GM23248 (cell line): ENCODE measurements around the gene NT5E. TPM values are rescaled to one million over a fixed set of nuclear protein-coding genes. Genes with fewer than 3 reads are reported as not detected.

Experiments
- DNase-seq: peaks from one replicate; pipeline ENCODE4 v3.0.0-alpha.2; 2015
- H2AFZ ChIP-seq: fragments of 200-600 bp; sonication (generic); 2 replicates; pipeline ENCODE4 v1.6.1; 2016; ENCODE audit warnings: antibody characterized with exemption
- H3F3A ChIP-seq: fragments of 200-600 bp; sonication (generic); 2 replicates; pipeline ENCODE4 v1.6.1; 2016; ENCODE audit warnings: mild to moderate bottlenecking, antibody characterized with exemption, mixed run types; ENCODE audit not compliant: insufficient read depth
- H3K27ac ChIP-seq: fragments of 200-600 bp; sonication (generic); 2 replicates; pipeline ENCODE4 v1.5.1; 2016; ENCODE audit warnings: mild to moderate bottlenecking
- H3K27me3 ChIP-seq: fragments of 200-600 bp; sonication (generic); replicated peaks from 2 replicates; pipeline ENCODE4 v1.6.1; 2016; ENCODE audit warnings: mild to moderate bottlenecking; ENCODE audit not compliant: insufficient read depth
- H3K36me3 ChIP-seq: fragments of 200-600 bp; sonication (generic); 2 replicates; pipeline ENCODE4 v1.6.1; 2016; ENCODE audit warnings: low read depth, mild to moderate bottlenecking
- H3K4me1 ChIP-seq: fragments of 200-600 bp; sonication (generic); 2 replicates; pipeline ENCODE4 v1.6.1; 2016; ENCODE audit warnings: mild to moderate bottlenecking; ENCODE audit not compliant: insufficient read depth
- H3K4me2 ChIP-seq: fragments of 200-600 bp; sonication (generic); one replicate; pipeline ENCODE4 v1.6.1; 2016; ENCODE audit warnings: mild to moderate bottlenecking; ENCODE audit not compliant: unreplicated experiment
- H3K4me3 ChIP-seq: fragments of 200-600 bp; sonication (generic); 2 replicates; pipeline ENCODE4 v1.5.1; 2016; ENCODE audit warnings: mild to moderate bottlenecking
- H3K79me2 ChIP-seq: fragments of 200-600 bp; sonication (generic); 2 replicates; pipeline ENCODE4 v1.6.1; 2016; ENCODE audit warnings: mild to moderate bottlenecking; ENCODE audit not compliant: insufficient read depth
- H3K9ac ChIP-seq: fragments of 200-600 bp; sonication (generic); 2 replicates; pipeline ENCODE4 v1.6.1; 2016; ENCODE audit warnings: mild to moderate bottlenecking
- H3K9me2 ChIP-seq: fragments of 200-600 bp; sonication (generic); 2 replicates; pipeline ENCODE4 v1.6.1; 2016; ENCODE audit warnings: mixed run types, mild to moderate bottlenecking, moderate library complexity; ENCODE audit not compliant: insufficient read depth
- H3K9me3 ChIP-seq: fragments of 200-600 bp; sonication (generic); one replicate; pipeline ENCODE4 v1.6.1; 2017; ENCODE audit warnings: low read depth
- H4K20me1 ChIP-seq: fragments of 200-600 bp; sonication (generic); 2 replicates; pipeline ENCODE4 v1.6.0; 2016; ENCODE audit not compliant: insufficient read depth
- EZH2 ChIP-seq: fragments of 200-600 bp; sonication (generic); IDR thresholded peaks from 2 replicates; pipeline ENCODE4 v1.6.1; 2018; ENCODE audit warnings: antibody characterized with exemption, mild to moderate bottlenecking; ENCODE audit not compliant: insufficient read depth, poor library complexity, severe bottlenecking
- EZH2phosphoT487 ChIP-seq: fragments of 200-600 bp; sonication (generic); IDR thresholded peaks from 2 replicates; pipeline ENCODE4 v1.6.1; 2018; ENCODE audit warnings: antibody characterized with exemption, moderate library complexity, mild to moderate bottlenecking, low read depth; ENCODE audit not compliant: insufficient read depth
- WGBS, 2 experiments: methylation state at CpG; one replicate each; pipeline ENCODE4 v1.1.6; 2015 to 2017; ENCODE audit warnings: low lambda C conversion rate in 2 of 2, low coverage in 1 of 2; ENCODE audit errors: missing lambda C conversion rate in 2 of 2; 5-methylcytosine and 5-hydroxymethylcytosine counted together
- in situ Hi-C: fragments of 300-500 bp; cut with MboI; formaldehyde crosslinking; loops from 2 replicates; pipeline ENCODE4 v1.15.0; 2020
- polyA plus RNA-seq: library from polyadenylated mRNA; unstranded; fragments of >200 nt; fragmentation: Nextera tagmentation; extraction: Ambion mirVana; gene quantifications from 2 replicates; pipeline ENCODE4 v1.2.1, GENCODE V29; 2016
- total RNA-seq: library from RNA; depleted of rRNA; stranded (reverse); fragments of >200 nt; shearing (Covaris generic); gene quantifications from 2 replicates; pipeline ENCODE4 v1.2.3, GENCODE V29; 2014

The NT5E gene
- total and polyA plus RNA-seq, 2 experiments from 2014 or later = 201 to 264 TPM

- Histone ChIP-seq H3K9me3 (no peaks in the 10 kb centered on the region), H3K9ac (no peak overlapping the region), H3F3A (peaks cover 60% of the 10 kb centered on the region), H3K4me1 (peaks cover 14% of the 10 kb centered on the region), H3K79me2 (no peaks in the 10 kb centered on the region), H3K27me3 (no peaks in the 10 kb centered on the region), H2AFZ (no peak overlapping the region), H4K20me1 (no peaks in the 10 kb centered on the region), H3K36me3 (peaks cover 72% of the 10 kb centered on the region), H3K4me3 (no peak overlapping the region), H3K27ac (no peak overlapping the region), H3K9me2 (no peaks in the 10 kb centered on the region), H3K4me2 (no peak overlapping the region)
- in situ Hi-C loops = loop anchor here (25.0 kb wide), 1 partner anchor 728 kb away; the partner anchor contains the start of gene TBX18
- no peak for TF ChIP-seq EZH2phosphoT487
- TF ChIP-seq EZH2 = no peak
- 80 to 84% methylated on average over 6 of the region's 6 CpGs for WGBS, 2 experiments
- peak; percentile 38 for DNase-seq
Observed at GRCh38 chr6:85490516-85491248, 40.8 kb downstream of the NT5E start.

GRCh38 chr6:85493389-85493788, 43.5 kb downstream of the NT5E start:
- in situ Hi-C loops = loop anchor here (25.0 kb wide), 1 partner anchor 731 kb away; the partner anchor contains the start of gene TBX18
- no peaks in the 10 kb centered on the region for H3K27me3 ChIP-seq
- WGBS, 2 experiments = 98 to 100% methylated on average over 1 of the region's 1 CpG

GRCh38 chr6:85494547-85495536, 45.0 kb downstream of the NT5E start:
- Histone ChIP-seq H3K27me3 (no peaks in the 10 kb centered on the region), H4K20me1 (no peaks in the 10 kb centered on the region), H3K9me2 (no peaks in the 10 kb centered on the region), H3K36me3 (peaks cover 56% of the 10 kb centered on the region), H3K4me2 (no peak overlapping the region), H3K9ac (no peak overlapping the region), H3K9me3 (no peaks in the 10 kb centered on the region), H3F3A (peaks cover 78% of the 10 kb centered on the region), H3K79me2 (no peaks in the 10 kb centered on the region), H2AFZ (no peak overlapping the region), H3K27ac (0 out of 2 replicates have a peak overlapping the region, but pooled peaks have one; percentile 12), H3K4me1 (peaks cover 14% of the 10 kb centered on the region), H3K4me3 (no peak overlapping the region)
- 57% methylated on average over 5 of the region's 5 CpGs for WGBS, 2 experiments
- DNase-seq = peak; percentile 67
- in situ Hi-C loops = loop anchor here (25.0 kb wide), 1 partner anchor 733 kb away; the partner anchor contains the start of gene TBX18
- TF ChIP-seq EZH2 (no peak), EZH2phosphoT487 (no peak)

More at GRCh38 chr6:85493389-85493788, 43.5 kb downstream of the NT5E start:
- no peak overlapping the region for H3K27ac ChIP-seq
- no peak overlapping the region for H3K4me3 ChIP-seq
- H3K4me2 ChIP-seq = no peak overlapping the region
- no peaks in the 10 kb centered on the region for H3K9me2 ChIP-seq
- no peaks in the 10 kb centered on the region for H3K79me2 ChIP-seq
- no peaks in the 10 kb centered on the region for H3K9me3 ChIP-seq
- H3K4me1 ChIP-seq = peaks cover 14% of the 10 kb centered on the region
- no peaks in the 10 kb centered on the region for H4K20me1 ChIP-seq
- H2AFZ ChIP-seq = no peak overlapping the region
- H3K36me3 ChIP-seq = peaks cover 60% of the 10 kb centered on the region
- peaks cover 79% of the 10 kb centered on the region for H3F3A ChIP-seq
- DNase-seq = no peak
- TF ChIP-seq EZH2phosphoT487 (no peak), EZH2 (no peak)
- H3K9ac ChIP-seq = no peak overlapping the region

- Histone ChIP-seq H3K9me2 (no peaks in the 10 kb centered on the region), H3K9ac (no peak overlapping the region), H3K27me3 (no peaks in the 10 kb centered on the region), H3F3A (peaks cover 67% of the 10 kb centered on the region), H3K4me1 (peaks cover 10% of the 10 kb centered on the region; the same call in 1 of the 2 replicates), H4K20me1 (no peaks in the 10 kb centered on the region), H3K36me3 (peaks cover 43% of the 10 kb centered on the region), H3K79me2 (no peaks in the 10 kb centered on the region), H3K4me3 (no peak overlapping the region), H3K9me3 (no peaks in the 10 kb centered on the region), H3K4me2 (no peak overlapping the region), H3K27ac (no peak overlapping the region), H2AFZ (no peak overlapping the region)
- no peak for TF ChIP-seq EZH2
- no peak for TF ChIP-seq EZH2phosphoT487
- in situ Hi-C loops = loop anchor here (25.0 kb wide), 1 partner anchor 734 kb away; the partner anchor contains the start of gene TBX18
- 98% methylated on average over 8 of the region's 8 CpGs for WGBS, 2 experiments
- DNase-seq = no peak
Observed at GRCh38 chr6:85496009-85496579, 46.2 kb downstream of the NT5E start.
